Urothelium cell line (cell line): ENCODE results near the gene GALM.
"Not testable (repeated sequence)": the region's sequence is repeated elsewhere in the genome, so short reads cannot be mapped to it uniquely, and the experiment has no call there.

Source experiments
- DNase-seq: peaks from one replicate; pipeline ENCODE4 v3.0.0; 2011; ENCODE audit warnings: low spot score, mixed read lengths
- FAIRE-seq: peaks from 2 replicates; lab custom pipeline; 2011; peaks lifted over from hg19 to GRCh38; lab: Jason Lieb, UNC

GALM gene

DNA sequence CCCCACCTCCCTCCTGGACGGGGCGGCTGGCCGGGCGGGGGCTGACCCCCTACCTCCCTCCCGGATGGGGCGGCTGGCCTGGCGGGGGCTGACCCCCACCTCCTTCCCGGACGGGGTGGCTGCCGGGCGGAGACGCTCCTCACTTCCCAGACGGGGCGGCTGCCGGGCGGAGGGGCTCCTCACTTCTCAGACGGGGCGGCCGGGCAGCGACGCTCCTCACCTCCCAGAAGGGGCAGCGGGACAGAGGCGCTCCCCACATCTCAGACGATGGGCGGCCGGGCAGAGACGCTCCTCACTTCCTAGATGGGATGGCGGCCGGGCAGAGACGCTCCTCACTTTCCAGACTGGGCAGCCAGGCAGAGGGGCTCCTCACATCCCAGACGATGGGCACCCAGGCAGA is 90.0 kb downstream of the GALM start:
- not testable (repeated sequence) for DNase-seq, FAIRE-seq

DNA sequence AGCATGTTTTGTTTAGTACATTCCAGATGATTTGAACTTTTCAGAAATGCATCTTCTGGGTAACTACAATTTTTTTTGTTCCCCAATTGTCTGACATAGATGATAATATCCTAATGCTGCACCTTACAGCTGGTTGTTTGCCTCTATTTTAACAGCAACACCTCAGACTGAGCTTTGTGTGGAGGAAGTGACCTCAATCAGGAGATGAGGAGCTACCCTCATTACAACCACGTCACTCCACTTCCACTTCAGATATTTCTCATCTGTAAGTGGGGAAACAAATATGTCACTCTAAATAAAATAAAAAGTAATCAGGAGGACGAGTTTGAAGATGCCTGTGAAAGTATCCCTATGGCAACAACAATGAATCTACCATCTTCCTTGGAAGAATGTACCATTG is 97.3 kb downstream of the GALM start:
- FAIRE-seq (no peak), DNase-seq (no peak)

DNA sequence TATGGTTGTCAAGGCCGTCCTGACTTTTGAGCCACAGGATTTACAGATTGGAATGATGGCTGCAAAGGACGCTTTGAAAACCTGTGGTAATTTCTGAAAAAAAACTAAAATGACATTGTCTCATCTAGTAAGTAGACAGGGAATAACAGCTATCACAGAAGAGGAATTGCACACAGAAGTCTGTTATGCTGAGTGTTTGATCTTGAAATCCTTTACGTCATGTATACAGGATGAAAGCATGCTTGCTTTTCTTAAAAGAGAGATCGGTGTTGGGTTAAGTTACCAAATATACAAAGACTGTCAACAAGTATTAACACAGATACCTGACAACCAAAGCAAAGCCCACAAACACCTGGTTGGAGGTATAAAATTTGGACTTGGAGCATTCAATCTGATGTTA is 97.8 kb downstream of the GALM start:
- FAIRE-seq (no peak), DNase-seq (no peak)

DNA sequence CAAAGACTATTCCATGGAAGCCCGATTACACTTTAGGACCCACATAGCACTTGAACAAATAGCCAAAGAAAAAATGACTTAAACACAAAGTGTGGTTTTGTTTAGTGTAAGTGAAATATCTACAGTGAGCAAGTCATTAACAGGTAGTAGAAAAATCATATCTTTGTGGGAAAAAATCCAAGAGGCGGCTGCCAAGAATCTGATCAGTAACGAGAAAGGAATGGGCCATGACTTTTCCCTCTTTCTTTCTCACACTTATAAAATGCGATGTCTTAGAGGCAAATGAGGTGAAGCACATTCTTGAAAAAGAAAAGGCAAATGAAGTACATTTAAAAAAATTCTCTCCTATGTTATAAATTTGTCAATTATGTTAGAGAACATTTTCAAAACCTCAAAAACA is 99.2 kb downstream of the GALM start:
- DNase-seq = no peak

DNA sequence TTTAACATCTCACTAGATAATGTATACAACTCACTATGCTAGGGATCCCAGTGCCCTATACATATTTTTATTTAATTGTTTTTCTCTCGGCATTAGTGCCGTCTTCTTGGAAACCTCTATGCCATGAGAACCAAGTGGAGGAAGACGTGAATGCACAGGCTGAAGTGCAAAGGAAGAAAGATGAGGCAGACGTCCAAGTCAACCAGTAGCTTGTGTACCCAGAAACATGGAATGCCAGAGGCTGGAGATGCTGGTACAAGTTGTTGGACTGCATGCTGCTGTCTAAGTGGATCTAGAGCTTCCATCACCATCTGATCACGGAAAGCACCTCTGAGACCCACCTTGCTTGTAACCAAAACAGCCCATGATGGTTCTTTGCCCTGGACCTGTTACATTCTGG is 99.6 kb downstream of the GALM start:
- FAIRE-seq (no peak), DNase-seq (no peak)

More for the DNA sequence above, 99.2 kb downstream of the GALM start:
- FAIRE-seq = no peak

DNA sequence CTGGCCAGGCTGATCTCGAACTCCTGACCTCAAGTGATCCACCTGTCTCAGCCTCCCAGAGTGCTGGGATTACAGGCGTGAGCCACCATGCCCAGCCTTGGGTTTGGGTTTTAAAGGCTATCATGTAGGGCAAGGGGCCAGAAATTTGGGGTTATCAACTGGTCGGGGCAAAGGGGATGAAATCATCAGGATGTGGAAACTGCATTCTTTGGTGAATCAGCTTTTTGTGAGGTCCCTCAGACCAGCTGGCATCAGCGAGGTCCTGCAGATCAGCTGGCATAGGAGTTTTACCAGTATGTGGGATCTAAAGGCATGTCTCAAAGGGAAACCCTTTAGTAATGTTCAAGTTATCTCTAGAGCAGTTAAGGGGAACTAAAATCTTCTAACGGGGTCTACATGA is 105.7 kb downstream of the GALM start:
- DNase-seq = peak; percentile 42
- FAIRE-seq = no peak

DNA sequence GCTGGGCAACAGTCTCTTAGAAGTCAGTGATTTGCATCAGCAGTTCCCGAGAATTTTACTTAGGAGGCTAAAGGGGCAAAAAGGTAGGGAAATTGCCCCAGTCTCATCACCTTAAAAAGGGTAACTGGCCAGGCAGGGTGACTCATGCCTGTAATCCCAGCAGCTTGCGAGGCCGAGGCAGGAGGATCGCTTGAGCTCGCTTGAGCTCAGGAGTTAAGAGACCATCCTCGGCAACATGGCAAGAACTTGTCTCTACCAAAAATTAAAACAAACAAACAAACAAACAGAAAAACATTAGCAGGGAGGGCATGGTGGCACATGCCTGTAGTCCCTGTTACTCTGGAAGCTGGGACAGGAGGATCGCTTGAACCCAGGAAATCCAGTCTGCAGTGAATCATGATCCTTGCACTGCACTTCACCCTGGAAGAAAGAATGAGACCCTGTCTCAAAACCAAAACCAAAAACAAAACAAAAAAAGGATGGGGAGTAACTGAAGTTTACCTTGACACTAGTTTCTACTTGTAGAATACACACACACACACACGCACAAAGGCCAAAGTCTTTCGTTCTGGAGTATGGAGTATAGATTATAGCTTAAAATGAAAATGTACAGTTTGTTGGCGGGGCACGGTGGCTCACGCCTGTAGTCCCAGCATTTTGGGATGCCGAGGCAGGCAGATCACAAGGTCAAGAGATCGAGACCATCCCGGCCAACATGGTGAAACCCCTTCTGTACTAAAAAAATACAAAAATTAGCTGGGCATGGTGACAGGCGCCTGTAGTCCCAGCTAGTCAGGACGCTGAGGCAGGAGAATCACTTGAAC is 109.4 kb downstream of the GALM start:
- DNase-seq (no peak), FAIRE-seq (peak; percentile 5)

DNA sequence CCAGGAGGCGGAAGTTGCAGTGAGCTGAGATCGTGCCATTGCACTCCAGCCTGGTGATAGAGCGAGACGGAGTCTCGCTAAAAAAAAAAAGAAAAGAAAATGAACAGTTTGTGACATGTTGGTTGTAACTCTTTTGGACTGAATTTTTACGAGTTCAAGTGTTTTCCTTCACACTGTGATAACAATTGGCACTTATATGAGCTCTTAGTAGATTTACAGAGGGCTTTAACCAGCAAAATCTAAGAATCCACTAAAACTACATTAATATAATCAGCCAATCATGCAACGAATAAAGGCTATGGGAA is 110.0 kb downstream of the GALM start:
- FAIRE-seq (no peak), DNase-seq (no peak)

DNA sequence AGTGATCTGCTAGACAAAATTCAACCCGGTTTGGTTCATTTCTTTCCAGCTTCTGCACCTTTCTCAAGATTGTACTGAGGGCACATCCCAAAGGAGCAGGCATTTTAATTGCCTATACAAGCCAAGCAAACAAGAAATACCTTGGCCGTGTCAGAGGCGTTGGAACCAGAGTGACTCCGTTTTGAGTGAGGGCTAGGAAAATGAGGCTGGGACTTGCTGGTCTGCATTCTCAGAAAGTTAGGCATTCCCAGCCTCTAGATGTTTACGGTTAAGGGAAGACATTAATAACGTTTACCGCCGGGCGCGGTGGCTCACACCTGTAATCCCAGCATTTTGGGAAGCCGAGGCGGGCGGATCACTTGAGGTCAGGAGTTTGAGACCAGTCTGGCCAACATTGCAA is 110.6 kb downstream of the GALM start:
- FAIRE-seq (no peak), DNase-seq (no peak)

DNA sequence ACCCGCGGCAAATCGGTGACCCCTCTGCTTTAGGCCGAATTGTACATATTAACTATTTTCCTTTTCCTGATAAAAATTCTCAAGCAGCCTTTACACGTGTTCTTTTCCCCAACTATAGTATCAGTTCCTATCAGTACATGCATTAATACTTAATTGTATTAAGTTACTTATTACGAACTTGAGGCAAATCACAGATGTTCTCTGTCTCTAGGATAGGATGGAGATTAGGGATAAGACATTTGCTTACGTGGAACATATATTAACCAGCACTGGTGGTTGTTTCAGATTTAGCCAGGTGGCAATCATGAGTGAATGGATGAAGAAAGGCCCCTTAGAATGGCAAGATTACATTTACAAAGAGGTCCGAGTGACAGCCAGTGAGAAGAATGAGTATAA is 112.8 kb downstream of the GALM start:
- no peak for DNase-seq
- FAIRE-seq = no peak

DNA sequence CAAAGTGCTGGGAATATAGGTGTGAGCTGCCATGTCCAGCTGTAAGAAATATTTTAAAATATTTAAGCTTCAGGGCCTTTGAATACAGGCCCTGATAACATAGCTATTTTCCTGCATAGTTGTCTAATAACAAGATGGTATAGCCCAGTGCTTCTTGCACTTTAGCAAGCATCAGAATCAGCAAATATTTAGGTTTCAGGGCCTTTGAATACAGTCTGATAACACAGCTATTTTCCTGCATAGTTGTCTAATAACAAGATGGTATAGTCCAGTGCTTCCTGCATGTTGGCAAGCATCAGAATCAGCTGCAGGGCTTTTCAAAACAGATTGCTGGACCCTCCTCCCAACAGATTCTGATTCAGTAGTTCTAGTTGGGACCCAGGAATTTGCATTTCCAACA is 117.7 kb downstream of the GALM start:
- DNase-seq (no peak), FAIRE-seq (no peak)
